ENCODE results near the gene POU6F1. TPM values are rescaled to one million over a fixed set of nuclear protein-coding genes. Genes with fewer than 3 reads are reported as not detected.
"Not testable (repeated sequence)": the region's sequence is repeated elsewhere in the genome, so short reads cannot be mapped to it uniquely, and the experiment has no call there.

The POU6F1 gene
- total RNA-seq, 1 experiment from 2014 or later: 6.9 TPM

- Histone ChIP-seq H4K20me1 (ENCODE audit: low read length) (peaks cover 8% of the 10 kb centered on the region; the same call in 1 of the 2 replicates), H3K27ac (ENCODE audit: low read length) (no peak overlapping the region), H3K9me3 (ENCODE audit: low read length) (no peaks in the 10 kb centered on the region), H3K4me3 (ENCODE audit: low read length) (no peak overlapping the region), H3K27me3 (ENCODE audit: low read length) (no peaks in the 10 kb centered on the region), H3K79me2 (ENCODE audit: low read length) (peaks cover 71% of the 10 kb centered on the region), H2AFZ (ENCODE audit: low read length) (no peak overlapping the region), H3K9ac (ENCODE audit: low read length) (no peak overlapping the region), H3K4me2 (ENCODE audit: low read length) (no peak overlapping the region), H3K36me3 (ENCODE audit: low read depth, low read length) (peaks cover 17% of the 10 kb centered on the region), H3K4me1 (ENCODE audit: insufficient read depth, low read length) (peaks cover 45% of the 10 kb centered on the region), H3F3A (ENCODE audit: low read length, unreplicated experiment) (no peaks in the 10 kb centered on the region), H3K9me2 (replicated peaks; ENCODE audit: low read length) (no peaks in the 10 kb centered on the region)
- no TSS peak for BruUV-seq (replicated peaks)
- intact Hi-C loops (cut with micrococcal nuclease): loop anchor here (10.0 kb wide), 1 partner anchor 561 kb away; no protein-coding TSS in a partner anchor
- DNase-seq (no peak), ATAC-seq (no peak)
- ChIA-PET POLR2A (ENCODE audit: unreplicated experiment) (no interaction called here), CTCF (no interaction called here)
- TF ChIP-seq EZH2phosphoT487 (IDR thresholded peaks at IDR 0.05; ENCODE audit: borderline replicate concordance, low read length) (no peak), CTCF (conservative IDR thresholded peaks at IDR 0.05; ENCODE audit: low read depth, low read length) (no peak), EZH2 (IDR thresholded peaks at IDR 0.05; ENCODE audit: low read length, unreplicated experiment) (no peak)
Observed at GRCh38 chr12:51264297-51264696, 46.4 kb upstream of the POU6F1 start.

- Histone ChIP-seq H3K27ac (ENCODE audit: low read length) (no peak overlapping the region), H3K4me3 (ENCODE audit: low read length) (no peak overlapping the region), H3K79me2 (ENCODE audit: low read length) (peaks cover 61% of the 10 kb centered on the region), H3F3A (ENCODE audit: low read length, unreplicated experiment) (no peaks in the 10 kb centered on the region), H3K9me3 (ENCODE audit: low read length) (no peaks in the 10 kb centered on the region), H2AFZ (ENCODE audit: low read length) (no peak overlapping the region), H3K4me2 (ENCODE audit: low read length) (no peak overlapping the region), H3K27me3 (ENCODE audit: low read length) (no peaks in the 10 kb centered on the region), H3K4me1 (ENCODE audit: insufficient read depth, low read length) (peaks cover 38% of the 10 kb centered on the region), H4K20me1 (ENCODE audit: low read length) (peaks cover 8% of the 10 kb centered on the region; the same call in 1 of the 2 replicates), H3K9ac (ENCODE audit: low read length) (no peak overlapping the region), H3K36me3 (ENCODE audit: low read depth, low read length) (peaks cover 17% of the 10 kb centered on the region), H3K9me2 (replicated peaks; ENCODE audit: low read length) (no peaks in the 10 kb centered on the region)
- no peak for ATAC-seq
- no TSS peak for BruUV-seq (replicated peaks)
- intact Hi-C loops (cut with micrococcal nuclease): loop anchor here (10.0 kb wide), 1 partner anchor 561 kb away; no protein-coding TSS in a partner anchor
- CTCF ChIA-PET: interaction anchor here (1.3 kb wide), 1 partner anchor 78 kb away, joined by 5 read pairs; no protein-coding TSS in a partner anchor
- POLR2A ChIA-PET (ENCODE audit: unreplicated experiment): interaction anchor here (0.7 kb wide), 1 partner anchor 11 kb away, joined by 5 read pairs; no protein-coding TSS in a partner anchor
- TF ChIP-seq CTCF (conservative IDR thresholded peaks at IDR 0.05; ENCODE audit: low read depth, low read length): no peak
- no peak for TF ChIP-seq EZH2phosphoT487 (IDR thresholded peaks at IDR 0.05; ENCODE audit: borderline replicate concordance, low read length)
- no peak for TF ChIP-seq EZH2 (IDR thresholded peaks at IDR 0.05; ENCODE audit: low read length, unreplicated experiment)
- no peak for DNase-seq
Observed at GRCh38 chr12:51263341-51263740, 45.5 kb upstream of the POU6F1 start.

- H3K9me2 ChIP-seq (replicated peaks; ENCODE audit: low read length): no peaks in the 10 kb centered on the region
- TF ChIP-seq CTCF (conservative IDR thresholded peaks at IDR 0.05; ENCODE audit: low read depth, low read length): peak; percentile 65
- no peak for TF ChIP-seq EZH2phosphoT487 (IDR thresholded peaks at IDR 0.05; ENCODE audit: borderline replicate concordance, low read length)
- H3K79me2 ChIP-seq (ENCODE audit: low read length): peaks cover 56% of the 10 kb centered on the region
- no peaks in the 10 kb centered on the region for H3F3A ChIP-seq (ENCODE audit: low read length, unreplicated experiment)
- POLR2A ChIA-PET (ENCODE audit: unreplicated experiment): no interaction called here
- no peak overlapping the region for H3K9ac ChIP-seq (ENCODE audit: low read length)
- no peaks in the 10 kb centered on the region for H3K9me3 ChIP-seq (ENCODE audit: low read length)
- peaks cover 8% of the 10 kb centered on the region; the same call in 1 of the 2 replicates for H4K20me1 ChIP-seq (ENCODE audit: low read length)
- H3K36me3 ChIP-seq (ENCODE audit: low read depth, low read length): peaks cover 17% of the 10 kb centered on the region
- no peaks in the 10 kb centered on the region for H3K27me3 ChIP-seq (ENCODE audit: low read length)
- BruUV-seq (replicated peaks): no TSS peak
- CTCF ChIA-PET: interaction anchor here (1.3 kb wide), 1 partner anchor 79 kb away, joined by 5 read pairs; no protein-coding TSS in a partner anchor
- H3K4me3 ChIP-seq (ENCODE audit: low read length): no peak overlapping the region
- H3K4me1 ChIP-seq (ENCODE audit: insufficient read depth, low read length): peaks cover 34% of the 10 kb centered on the region
- peak; percentile 56 for DNase-seq
- intact Hi-C loops (cut with micrococcal nuclease): loop anchor here (10.0 kb wide), 1 partner anchor 562 kb away; no protein-coding TSS in a partner anchor
- ATAC-seq: peak; percentile 78
- H3K4me2 ChIP-seq (ENCODE audit: low read length): no peak overlapping the region
- H2AFZ ChIP-seq (ENCODE audit: low read length): no peak overlapping the region
- no peak overlapping the region for H3K27ac ChIP-seq (ENCODE audit: low read length)
Observed at GRCh38 chr12:51262758-51263177, 44.9 kb upstream of the POU6F1 start.

GRCh38 chr12:51259600-51259999 is 41.7 kb upstream of the POU6F1 start:
- H2AFZ ChIP-seq (ENCODE audit: low read length); H3K27ac ChIP-seq (ENCODE audit: low read length); H3K4me2 ChIP-seq (ENCODE audit: low read length); ATAC-seq; CTCF ChIA-PET; BruUV-seq (replicated peaks); H3K4me3 ChIP-seq (ENCODE audit: low read length); H3K9ac ChIP-seq (ENCODE audit: low read length); H3F3A ChIP-seq (ENCODE audit: low read length, unreplicated experiment); H3K9me2 ChIP-seq (replicated peaks; ENCODE audit: low read length); H4K20me1 ChIP-seq (ENCODE audit: low read length); POLR2A ChIA-PET (ENCODE audit: unreplicated experiment); DNase-seq; H3K36me3 ChIP-seq (ENCODE audit: low read depth, low read length); H3K27me3 ChIP-seq (ENCODE audit: low read length); intact Hi-C loops (cut with micrococcal nuclease); H3K9me3 ChIP-seq (ENCODE audit: low read length): not testable (repeated sequence)
- peaks cover 11% of the 10 kb centered on the region for H3K4me1 ChIP-seq (ENCODE audit: insufficient read depth, low read length)
- peaks cover 24% of the 10 kb centered on the region for H3K79me2 ChIP-seq (ENCODE audit: low read length)

All from PC-3 (cell line).